ENCODE results near the gene KRT76. TPM values are rescaled to one million over a fixed set of nuclear protein-coding genes. Genes with fewer than 3 reads are reported as not detected.

KRT76 gene
- polyA plus RNA-seq, 6 donors from 2014 or later = not detected

- Mint-ChIP-seq H3K4me3 (no peak overlapping the region), H3K4me1 (no peaks in the 10 kb centered on the region), H3K36me3 (no peaks in the 10 kb centered on the region), H3K27me3 (peaks cover 21 to 41% (median 25%) of the 10 kb centered on the region in 3 donors), H3K9me3 (no peaks in the 10 kb centered on the region), H3K27ac (no peak overlapping the region)
- no peak for DNase-seq
- no peak for ATAC-seq (ENCODE audit: low read depth in 2 of 2)
These were observed 31.5 kb upstream of the KRT76 start for GRCh38 chr12:52808573-52809160.

GRCh38 chr12:52807544-52808470 is 30.7 kb upstream of the KRT76 start:
- no peak for DNase-seq
- Mint-ChIP-seq H3K4me1 (no peaks in the 10 kb centered on the region), H3K27ac (peak overlapping the region in 2 of 6 donors; percentile 31 to 88), H3K27me3 (peaks cover 21 to 41% (median 30%) of the 10 kb centered on the region in 3 donors), H3K4me3 (no peak overlapping the region), H3K36me3 (no peaks in the 10 kb centered on the region), H3K9me3 (no peaks in the 10 kb centered on the region)
- no peak for ATAC-seq (ENCODE audit: low read depth in 2 of 2)

GRCh38 chr12:52806821-52807543 is 29.8 kb upstream of the KRT76 start:
- ATAC-seq (ENCODE audit: low read depth in 2 of 2) = no peak
- Mint-ChIP-seq H3K27me3 (peaks cover 25 to 46% (median 30%) of the 10 kb centered on the region in 3 donors), H3K4me3 (no peak overlapping the region), H3K36me3 (no peaks in the 10 kb centered on the region), H3K27ac (no peak overlapping the region), H3K9me3 (no peaks in the 10 kb centered on the region), H3K4me1 (no peaks in the 10 kb centered on the region)
- no peak for DNase-seq

DNA sequence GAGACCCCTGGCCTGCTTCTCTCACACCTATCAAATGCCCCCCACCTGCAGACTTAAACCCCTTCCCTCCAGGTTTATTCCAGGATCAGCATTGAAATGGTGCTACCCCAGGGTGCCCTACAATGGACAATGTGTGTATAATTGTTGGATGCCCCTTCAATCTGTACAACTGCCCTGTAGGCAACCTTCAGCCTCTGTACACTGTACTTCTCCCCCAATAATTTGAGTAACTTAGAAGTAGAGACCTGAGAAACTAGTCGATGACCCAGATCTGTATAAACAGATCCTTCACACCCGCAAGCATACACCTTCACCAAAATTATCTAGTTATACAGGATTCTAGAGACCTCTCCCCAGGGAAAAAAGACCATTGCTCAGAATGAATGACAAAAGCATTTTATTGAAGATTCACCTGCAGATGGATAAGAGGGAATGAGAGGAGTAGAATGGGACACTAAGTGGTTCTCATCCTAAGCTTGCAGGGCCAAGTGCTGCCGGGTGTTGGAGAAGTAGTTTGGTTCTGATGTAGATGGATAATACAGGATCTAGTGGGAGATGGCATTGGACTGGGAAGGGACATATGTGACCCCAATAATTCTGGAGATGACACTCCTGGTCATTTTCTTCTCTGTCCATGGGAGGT is 29.1 kb upstream of the KRT76 start:
- H3K4me3 Mint-ChIP-seq = no peak overlapping the region
- no peaks in the 10 kb centered on the region for H3K36me3 Mint-ChIP-seq
- no peak overlapping the region for H3K27ac Mint-ChIP-seq
- peaks cover 26 to 50% (median 30%) of the 10 kb centered on the region in 3 donors for H3K27me3 Mint-ChIP-seq
- no peaks in the 10 kb centered on the region for H3K9me3 Mint-ChIP-seq
- no peak for ATAC-seq (ENCODE audit: low read depth in 2 of 2)
- no peak for DNase-seq
- H3K4me1 Mint-ChIP-seq = no peaks in the 10 kb centered on the region

DNA sequence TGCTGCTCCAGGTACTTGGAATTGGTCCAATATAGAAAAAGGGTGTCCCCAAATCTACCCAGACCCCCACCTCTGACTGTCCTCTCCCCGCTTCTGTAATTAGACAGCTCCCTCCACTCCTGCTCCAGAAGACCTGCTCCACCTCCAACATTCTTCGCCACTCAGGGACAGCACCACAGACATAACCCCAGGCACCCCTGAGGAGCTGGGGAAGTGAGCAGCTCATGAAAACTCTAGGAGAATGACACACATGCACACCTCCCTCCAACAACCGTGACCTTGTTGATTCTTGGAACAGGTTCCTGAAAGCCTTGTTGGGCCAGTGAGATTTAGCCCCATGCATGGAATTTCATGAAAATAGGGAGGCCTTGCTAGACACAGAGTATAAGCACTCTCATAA is 28.6 kb upstream of the KRT76 start:
- Mint-ChIP-seq H3K27ac (no peak overlapping the region), H3K36me3 (no peaks in the 10 kb centered on the region), H3K27me3 (peaks cover 26 to 50% (median 30%) of the 10 kb centered on the region in 3 donors), H3K9me3 (no peaks in the 10 kb centered on the region), H3K4me1 (no peaks in the 10 kb centered on the region), H3K4me3 (no peak overlapping the region)
- no peak for DNase-seq
- ATAC-seq (ENCODE audit: low read depth in 2 of 2) = no peak

- no peak overlapping the region for H3K4me3 Mint-ChIP-seq
- ATAC-seq (ENCODE audit: low read depth in 2 of 2) (no peak), DNase-seq (no peak)
- no peaks in the 10 kb centered on the region for H3K4me1 Mint-ChIP-seq
- no peaks in the 10 kb centered on the region for H3K36me3 Mint-ChIP-seq
- no peak overlapping the region for H3K27ac Mint-ChIP-seq
- H3K9me3 Mint-ChIP-seq = no peaks in the 10 kb centered on the region
- peaks cover 26 to 50% (median 32%) of the 10 kb centered on the region in 3 donors for H3K27me3 Mint-ChIP-seq
These were observed 27.9 kb upstream of the KRT76 start for GRCh38 chr12:52805000-52805399.

DNA sequence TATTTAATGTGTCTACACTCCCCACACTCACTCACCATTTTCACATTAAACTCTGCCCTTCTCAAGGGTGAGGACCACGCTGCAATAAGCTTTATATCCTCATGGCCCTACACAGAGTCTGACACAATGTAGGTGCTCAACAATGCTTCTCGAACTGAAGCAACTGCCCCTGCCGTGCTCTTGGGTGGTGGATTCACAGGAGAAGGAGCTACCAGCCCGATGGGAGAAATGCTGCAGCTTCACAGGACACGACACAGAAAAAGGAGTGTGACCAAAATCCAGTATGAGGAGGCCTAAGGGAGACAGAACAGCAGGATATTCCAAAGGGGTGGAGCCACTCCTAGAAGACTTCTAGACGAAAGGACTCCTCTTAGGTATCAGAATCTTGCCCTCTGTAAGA is 25.3 kb upstream of the KRT76 start:
- H3K36me3 Mint-ChIP-seq = no peaks in the 10 kb centered on the region
- H3K4me3 Mint-ChIP-seq = no peak overlapping the region

GRCh38 chr12:52801773-52802172 is 24.6 kb upstream of the KRT76 start:
- peaks cover 24 to 33% (median 27%) of the 10 kb centered on the region in 3 donors for H3K27me3 Mint-ChIP-seq
- DNase-seq (no peak), ATAC-seq (ENCODE audit: low read depth in 2 of 2) (no peak)
- no peaks in the 10 kb centered on the region for H3K4me1 Mint-ChIP-seq
- no peak overlapping the region for H3K27ac Mint-ChIP-seq
- no peak overlapping the region for H3K4me3 Mint-ChIP-seq
- no peaks in the 10 kb centered on the region for H3K9me3 Mint-ChIP-seq
- no peaks in the 10 kb centered on the region for H3K36me3 Mint-ChIP-seq

More for the DNA sequence above, 25.3 kb upstream of the KRT76 start:
- DNase-seq (no peak), ATAC-seq (ENCODE audit: low read depth in 2 of 2) (no peak)
- no peaks in the 10 kb centered on the region for H3K9me3 Mint-ChIP-seq
- peak overlapping the region in 1 of 6 donors; percentile 64 for H3K27ac Mint-ChIP-seq
- H3K4me1 Mint-ChIP-seq = no peaks in the 10 kb centered on the region
- peaks cover 27 to 33% (median 28%) of the 10 kb centered on the region in 3 donors for H3K27me3 Mint-ChIP-seq

DNA sequence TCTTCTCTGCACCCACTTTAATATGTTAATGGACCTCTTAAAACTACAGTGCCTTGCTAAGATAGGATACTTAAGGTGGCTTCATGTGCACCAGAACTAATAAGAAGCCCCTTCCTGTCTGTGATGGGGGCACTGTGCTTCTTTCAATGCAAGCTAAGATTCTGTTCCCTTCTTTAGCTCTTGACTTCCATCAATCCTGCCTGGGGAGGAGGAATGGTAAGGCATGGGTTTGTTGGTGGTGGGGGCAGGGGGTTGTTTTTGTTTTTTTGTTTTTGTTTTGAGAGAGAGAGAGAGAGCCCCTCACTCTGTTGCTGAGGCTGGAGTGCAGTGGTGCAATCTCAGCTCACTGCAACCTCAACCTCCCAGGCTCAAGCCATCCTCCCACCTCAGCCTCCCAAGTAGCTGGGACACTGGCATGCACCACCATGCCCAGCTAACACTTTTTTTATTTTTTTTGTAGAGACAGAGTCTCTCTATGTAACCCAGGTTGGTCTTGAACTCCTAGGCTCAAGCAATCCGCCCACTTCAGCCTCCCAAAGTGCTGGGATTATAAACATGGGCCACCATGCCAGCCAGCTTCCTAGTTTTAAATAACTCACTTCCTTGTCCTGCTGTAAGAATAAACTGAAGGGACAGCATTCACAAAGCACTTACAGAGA is 23.2 kb upstream of the KRT76 start:
- Mint-ChIP-seq H3K27ac (no peak overlapping the region), H3K9me3 (no peaks in the 10 kb centered on the region), H3K36me3 (no peaks in the 10 kb centered on the region), H3K4me1 (no peaks in the 10 kb centered on the region), H3K4me3 (no peak overlapping the region), H3K27me3 (peaks cover 10 to 34% (median 26%) of the 10 kb centered on the region in 3 donors)
- DNase-seq (no peak), ATAC-seq (ENCODE audit: low read depth in 2 of 2) (no peak)

- H3K4me3 Mint-ChIP-seq = no peak overlapping the region
- ATAC-seq (ENCODE audit: low read depth in 2 of 2) = no peak
- no peaks in the 10 kb centered on the region for H3K9me3 Mint-ChIP-seq
- H3K27ac Mint-ChIP-seq = no peak overlapping the region
- DNase-seq = no peak
- H3K27me3 Mint-ChIP-seq = peaks cover 10 to 42% (median 26%) of the 10 kb centered on the region in 3 donors
- H3K4me1 Mint-ChIP-seq = no peaks in the 10 kb centered on the region
- no peaks in the 10 kb centered on the region for H3K36me3 Mint-ChIP-seq
These were observed 22.5 kb upstream of the KRT76 start for GRCh38 chr12:52799505-52800211.

GRCh38 chr12:52798671-52799504 is 21.7 kb upstream of the KRT76 start:
- H3K27me3 Mint-ChIP-seq = peaks cover 10 to 46% (median 21%) of the 10 kb centered on the region in 3 donors
- peak overlapping the region in 1 of 8 donors; percentile 4 for H3K4me3 Mint-ChIP-seq
- ATAC-seq (ENCODE audit: low read depth in 2 of 2) = no peak

More at GRCh38 chr12:52798671-52799504, 21.7 kb upstream of the KRT76 start:
- no peak overlapping the region for H3K27ac Mint-ChIP-seq
- no peaks in the 10 kb centered on the region for H3K9me3 Mint-ChIP-seq
- no peaks in the 10 kb centered on the region for H3K36me3 Mint-ChIP-seq
- no peak for DNase-seq
- no peaks in the 10 kb centered on the region for H3K4me1 Mint-ChIP-seq

Measured in naive B cell (primary cell).